Astrocyte of the cerebellum (primary cell): Measurements from ENCODE around the gene PLA2G2C.
"Not testable (repeated sequence)": the region's sequence is repeated elsewhere in the genome, so short reads cannot be mapped to it uniquely, and the experiment has no call there.

Experiments
- DNase-seq: peaks from one replicate; pipeline ENCODE4 v3.0.0-alpha.2; 2011; ENCODE audit warnings: low read depth
- H3K4me3 ChIP-seq: 2 replicates; pipeline ENCODE4 v1.5.1; 2011; ENCODE audit warnings: mild to moderate bottlenecking, low read depth, low read length, moderate library complexity
- CTCF ChIP-seq: IDR thresholded peaks from 2 replicates; pipeline ENCODE4 v1.5.1; 2012; ENCODE audit warnings: low read length, low read depth, moderate library complexity, mild to moderate bottlenecking; ENCODE audit errors: missing control alignments
- in situ Hi-C: cut with HindIII; loops from 2 replicates; pipeline ENCODE4 v1.10.0; 2017; ENCODE audit warnings: low sequenced_read_pairs

Gene PLA2G2C

GRCh38 chr1:20228314-20228825, 42.1 kb upstream of the PLA2G2C start:
- in situ Hi-C loops = no loop called here

GRCh38 chr1:20227704-20228103, 41.4 kb upstream of the PLA2G2C start:
- DNase-seq = no peak
- in situ Hi-C loops = no loop called here
- TF ChIP-seq CTCF = no peak
- H3K4me3 ChIP-seq = no peak overlapping the region

More at GRCh38 chr1:20228314-20228825, 42.1 kb upstream of the PLA2G2C start:
- H3K4me3 ChIP-seq = no peak overlapping the region
- DNase-seq = no peak
- no peak for TF ChIP-seq CTCF

DNA sequence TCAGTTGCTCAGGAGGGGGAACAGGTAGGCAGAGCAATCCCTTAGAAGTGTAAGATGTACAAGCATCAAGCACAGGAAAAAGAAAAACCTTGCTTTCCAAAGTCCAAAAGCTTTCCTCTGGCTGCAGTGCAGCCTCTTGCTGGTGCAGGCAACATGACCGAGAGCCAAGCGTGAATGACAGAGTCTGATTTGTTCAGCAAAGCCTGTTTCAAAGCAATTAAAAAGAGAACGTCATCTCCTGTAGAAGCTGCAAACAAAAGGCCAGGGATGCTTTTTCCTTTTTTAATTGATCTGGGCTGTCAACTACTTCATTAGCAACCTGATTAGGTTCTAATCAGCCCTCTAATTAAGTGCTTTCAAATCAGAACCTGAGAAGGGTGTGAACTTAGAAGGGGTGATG, 38.2 kb upstream of the PLA2G2C start:
- no peak overlapping the region for H3K4me3 ChIP-seq
- in situ Hi-C loops = no loop called here
- DNase-seq = no peak
- no peak for TF ChIP-seq CTCF

GRCh38 chr1:20223551-20224419, 37.5 kb upstream of the PLA2G2C start:
- H3K4me3 ChIP-seq = no peak overlapping the region
- in situ Hi-C loops = no loop called here
- no peak for DNase-seq
- TF ChIP-seq CTCF = no peak

DNA sequence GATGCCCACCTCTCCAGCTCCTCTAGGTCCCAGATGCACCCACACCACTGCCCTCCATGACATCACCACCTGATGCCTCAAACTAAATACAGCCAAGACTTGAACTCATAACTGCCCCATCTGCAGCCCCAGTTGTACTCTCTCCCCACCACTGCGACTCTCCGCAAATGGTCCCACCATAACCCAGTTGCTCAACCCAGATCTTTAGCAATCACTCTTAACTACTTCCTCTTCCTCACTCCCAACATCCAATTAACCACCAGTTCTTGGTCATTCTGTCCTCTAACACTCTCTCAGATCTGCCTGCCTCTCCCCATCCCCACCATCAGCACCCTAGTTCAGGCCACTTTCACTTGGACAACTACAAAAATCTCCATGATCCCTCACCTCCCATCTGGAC, 36.8 kb upstream of the PLA2G2C start:
- no peak overlapping the region for H3K4me3 ChIP-seq
- no peak for TF ChIP-seq CTCF
- DNase-seq = no peak
- in situ Hi-C loops = no loop called here

DNA sequence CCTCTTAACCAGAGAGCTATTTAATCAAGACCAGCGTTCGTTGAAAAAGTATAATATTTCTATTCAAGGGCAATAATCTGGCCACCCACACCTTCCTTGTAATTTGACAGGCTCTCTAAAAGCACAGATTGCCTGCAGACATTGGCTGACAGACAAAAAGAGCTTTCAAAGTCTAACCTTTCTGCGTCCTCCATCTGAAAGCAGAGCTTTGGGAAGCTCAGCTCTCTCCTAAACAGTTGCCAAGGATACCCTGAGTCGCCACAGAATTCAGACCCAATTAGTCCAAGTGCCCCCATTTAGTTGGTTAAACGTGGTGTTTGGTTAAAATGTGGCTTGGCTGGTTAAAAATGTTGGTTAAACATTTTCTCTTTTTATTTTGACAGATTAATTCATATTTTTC, 33.7 kb upstream of the PLA2G2C start:
- TF ChIP-seq CTCF = no peak
- no peak for DNase-seq
- in situ Hi-C loops = no loop called here
- H3K4me3 ChIP-seq = no peak overlapping the region

GRCh38 chr1:20219053-20219452, 32.7 kb upstream of the PLA2G2C start:
- in situ Hi-C loops = loop anchor here (10.0 kb wide), 1 partner anchor 256 kb away; no protein-coding TSS in a partner anchor
- not testable (repeated sequence) for DNase-seq, H3K4me3 ChIP-seq
